Sigmoid colon (tissue), 7 donors: ENCODE measurements around the gene RNF217. TPM values are rescaled to one million over a fixed set of nuclear protein-coding genes. Genes with fewer than 3 reads are reported as not detected.
A peak's percentile ranks its signal among the peaks of the same experiment; 100 is the strongest.

Source experiments
- DNase-seq: peaks from one replicate; pipeline ENCODE4 v3.0.0-alpha.2; 2019
- H3K27ac ChIP-seq, 4 donors: fragments of 200-600 bp; sonication (generic); one replicate each; pipeline ENCODE4 v1.5.1; 2016 to 2019; ENCODE audit warnings: mild to moderate bottlenecking in 1 of 4
- H3K27me3 ChIP-seq, 3 donors: fragments of 200-600 bp; sonication (generic); one replicate each; pipeline ENCODE4 v1.5.1; 2019; ENCODE audit warnings: mild to moderate bottlenecking in 1 of 3
- H3K36me3 ChIP-seq, 4 donors: fragments of 200-600 bp; sonication (generic); one replicate each; pipeline ENCODE4 v1.5.1; 2016 to 2019
- H3K4me1 ChIP-seq, 4 donors: fragments of 200-600 bp; sonication (generic); one replicate each; pipeline ENCODE4 v1.5.1; 2017 to 2019
- H3K4me3 ChIP-seq, 4 donors: fragments of 200-600 bp; sonication (generic); one replicate each; pipeline ENCODE4 v1.5.1; 2017 to 2019; ENCODE audit warnings: mild to moderate bottlenecking in 2 of 4, moderate library complexity in 1 of 4
- H3K9me3 ChIP-seq, 4 donors: fragments of 200-600 bp in 3 of 4; sonication (generic) in 3 of 4; one replicate each; pipeline versions ENCODE4 v1.5.1 to v1.6.1; 2013 to 2019
- CTCF ChIP-seq, 4 experiments: fragments of 450-650 bp in 3 of 4; fragments of 200-600 bp in 1 of 4; IDR thresholded peaks; one replicate each; pipeline ENCODE4 v1.5.1; 2016 to 2019; ENCODE audit warnings: antibody characterized with exemption in 4 of 4, mild to moderate bottlenecking in 3 of 4, moderate library complexity in 2 of 4
- EP300 ChIP-seq, 4 donors: sonication (generic); formaldehyde crosslinking; IDR thresholded peaks; one replicate each; pipeline ENCODE4 v1.6.1; 2017; ENCODE audit warnings: antibody characterized with exemption in 4 of 4
- POLR2A ChIP-seq, 2 donors: fragments of 450-650 bp; IDR thresholded peaks; one replicate each; pipeline ENCODE4 v1.6.1; 2016; ENCODE audit warnings: antibody characterized with exemption in 2 of 2, mild to moderate bottlenecking in 2 of 2, moderate library complexity in 2 of 2
- POLR2AphosphoS5 ChIP-seq, 4 donors: sonication (generic); formaldehyde crosslinking; IDR thresholded peaks; one replicate each; pipeline ENCODE4 v1.6.1; 2017; ENCODE audit warnings: antibody characterized with exemption in 4 of 4
- WGBS, 2 donors: extraction: QIAGEN DNeasy Blood & Tissue Kit; methylation state at CpG; one replicate each; pipeline ENCODE4 v1.1.7; 2013; 5-methylcytosine and 5-hydroxymethylcytosine counted together
- intact Hi-C: fragments of 100-400 bp; cut with DNase I; formaldehyde crosslinking; loops from one replicate; pipeline ENCODE4 v1.15.1; 2023
- polyA plus RNA-seq, 3 donors: library from polyadenylated mRNA; stranded (reverse); fragments of 200-250 nt; gene quantifications; one replicate each; pipeline ENCODE4 v1.2.3, GENCODE V29; 2013
- total RNA-seq, 4 donors: library from RNA; depleted of rRNA; stranded (reverse); fragments of >200 nt; gene quantifications; one replicate each; pipeline ENCODE4 v1.1.0, GENCODE V29; 2016
- donor health status: healthy with polysubstance abuse.
- donor health status: Bipolar disorder and iron deficiency.
- donor health status: healthy.

Gene RNF217
- total and polyA plus RNA-seq, 7 donors, result 1.8 to 55.9 (median 35.7) TPM

- WGBS, 2 donors, result 69 to 71% methylated on average over 4 of the region's 4 CpGs
- Histone ChIP-seq H3K36me3 (no peaks in the 10 kb centered on the region), H3K27me3 (no peaks in the 10 kb centered on the region), H3K9me3 (no peaks in the 10 kb centered on the region), H3K4me3 (peak overlapping the region; percentile 88 to 92 (median 89)), H3K27ac (peak overlapping the region; percentile 95 to 99 (median 98)), H3K4me1 (peaks cover 0 to 31% (median 25%) of the 10 kb centered on the region in 4 donors)
- intact Hi-C loops, result loop anchor here (5.0 to 10.0 kb wide), 5 partner anchors 34 to 824 kb away; partner anchors contain the start of genes HDDC2 and TPD52L1
- no peak for DNase-seq
- no peak for TF ChIP-seq CTCF (IDR thresholded peaks at IDR 0.05)
- TF ChIP-seq POLR2AphosphoS5 (IDR thresholded peaks at IDR 0.05), result peak in 1 of 4 donors; percentile 19
These were observed 1.3 kb upstream of the RNF217 start for GRCh38 chr6:124960757-124961463.

GRCh38 chr6:124961464-124961776 lies 817 bp upstream of the RNF217 start:
- H3K27ac ChIP-seq, result peak overlapping the region; percentile 95 to 99 (median 98)
- H3K27me3 ChIP-seq, result no peaks in the 10 kb centered on the region
- intact Hi-C loops, result loop anchor here (5.0 to 10.0 kb wide), 5 partner anchors 34 to 823 kb away; partner anchors contain the start of genes HDDC2 and TPD52L1
- no peak for DNase-seq
- WGBS, 2 donors, result 2 to 5% methylated on average over 6 of the region's 6 CpGs
- no peaks in the 10 kb centered on the region for H3K9me3 ChIP-seq
- TF ChIP-seq EP300 (IDR thresholded peaks at IDR 0.05) (no peak), POLR2AphosphoS5 (IDR thresholded peaks at IDR 0.05) (no peak), POLR2A (IDR thresholded peaks at IDR 0.05) (no peak), CTCF (IDR thresholded peaks at IDR 0.05) (no peak)
- H3K36me3 ChIP-seq, result no peaks in the 10 kb centered on the region
- peak overlapping the region; percentile 88 to 92 (median 89) for H3K4me3 ChIP-seq
- H3K4me1 ChIP-seq, result peaks cover 0 to 36% (median 29%) of the 10 kb centered on the region in 4 donors

GRCh38 chr6:124962639-124963415 lies 590 bp downstream of the RNF217 start:
- Histone ChIP-seq H3K4me3 (peak overlapping the region; percentile 88 to 92 (median 89)), H3K4me1 (peaks cover 0 to 50% (median 43%) of the 10 kb centered on the region in 4 donors), H3K27me3 (no peaks in the 10 kb centered on the region), H3K36me3 (peaks cover 0 to 6% (median 0%) of the 10 kb centered on the region in 4 donors), H3K27ac (peak overlapping the region; percentile 95 to 99 (median 98)), H3K9me3 (no peaks in the 10 kb centered on the region)
- 1 to 2% methylated on average over 65 of the region's 65 CpGs for WGBS, 2 donors
- TF ChIP-seq CTCF (IDR thresholded peaks at IDR 0.05) (no peak), POLR2AphosphoS5 (IDR thresholded peaks at IDR 0.05) (peak in 2 of 4 donors; percentile 54 to 74), POLR2A (IDR thresholded peaks at IDR 0.05) (no peak), EP300 (IDR thresholded peaks at IDR 0.05) (no peak)
- intact Hi-C loops, result loop anchor here (2.0 to 10.0 kb wide), 6 partner anchors 36 to 822 kb away; partner anchors contain the start of genes HDDC2 and TPD52L1
- peak; percentile 77 for DNase-seq

DNA sequence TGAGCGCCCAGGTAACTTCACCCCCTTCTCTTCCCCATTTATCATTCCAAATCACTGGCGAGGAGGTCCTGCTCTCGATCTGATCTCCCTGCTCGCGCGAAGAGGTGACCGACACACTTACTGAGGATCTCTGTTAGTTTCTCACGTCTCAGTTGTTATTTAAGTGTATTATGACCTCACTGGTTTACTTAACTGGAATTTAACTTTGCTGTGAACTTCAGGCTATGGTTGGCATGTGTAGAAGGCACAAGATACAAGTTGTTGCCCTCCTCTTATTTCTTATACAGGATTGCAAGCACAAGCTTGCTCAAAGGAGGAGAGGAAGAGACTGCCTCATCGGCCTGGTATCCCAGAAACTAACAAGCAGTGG lies 1.2 kb downstream of the RNF217 start:
- TF ChIP-seq POLR2AphosphoS5 (IDR thresholded peaks at IDR 0.05) (peak in 2 of 4 donors; percentile 35 to 36), POLR2A (IDR thresholded peaks at IDR 0.05) (no peak)
- peaks cover 0 to 8% (median 0%) of the 10 kb centered on the region in 4 donors for H3K36me3 ChIP-seq
- no peaks in the 10 kb centered on the region for H3K27me3 ChIP-seq
- H3K9me3 ChIP-seq, result no peaks in the 10 kb centered on the region
- intact Hi-C loops, result loop anchor here (2.0 to 10.0 kb wide), 6 partner anchors 36 to 821 kb away; partner anchors contain the start of genes HDDC2 and TPD52L1
- H3K4me3 ChIP-seq, result peak overlapping the region; percentile 88 to 92 (median 89)
- DNase-seq, result no peak
- H3K27ac ChIP-seq, result peak overlapping the region; percentile 95 to 99 (median 98)
- 4 to 12% methylated on average over 9 of the region's 9 CpGs for WGBS, 2 donors
- H3K4me1 ChIP-seq, result peaks cover 0 to 56% (median 47%) of the 10 kb centered on the region in 4 donors
